ENCODE results near the gene HPS5.
"Not testable (repeated sequence)": the region's sequence is repeated elsewhere in the genome, so short reads cannot be mapped to it uniquely, and the experiment has no call there.

The HPS5 gene

GRCh38 chr11:18332891-18333290, 11.0 kb upstream of the HPS5 start:
- no peak overlapping the region for H3K4me3 ChIP-seq (ENCODE audit: control insufficient read depth, low read depth, low read length)
- no peak for TF ChIP-seq CTCF (conservative IDR thresholded peaks at IDR 0.05; ENCODE audit: control insufficient read depth, insufficient read depth, low read depth, low read length)
- no peak for DNase-seq (ENCODE audit: low read depth)

GRCh38 chr11:18332302-18332701, 10.4 kb upstream of the HPS5 start:
- no peak for DNase-seq (ENCODE audit: low read depth)
- TF ChIP-seq CTCF (conservative IDR thresholded peaks at IDR 0.05; ENCODE audit: control insufficient read depth, insufficient read depth, low read depth, low read length), result no peak
- H3K4me3 ChIP-seq (ENCODE audit: control insufficient read depth, low read depth, low read length), result no peak overlapping the region

GRCh38 chr11:18330921-18331320, 9.0 kb upstream of the HPS5 start:
- TF ChIP-seq CTCF (conservative IDR thresholded peaks at IDR 0.05; ENCODE audit: control insufficient read depth, insufficient read depth, low read depth, low read length), result no peak
- H3K4me3 ChIP-seq (ENCODE audit: control insufficient read depth, low read depth, low read length), result no peak overlapping the region
- DNase-seq (ENCODE audit: low read depth), result no peak

- no peak for DNase-seq (ENCODE audit: low read depth)
- H3K4me3 ChIP-seq (ENCODE audit: control insufficient read depth, low read depth, low read length), result no peak overlapping the region
- TF ChIP-seq CTCF (conservative IDR thresholded peaks at IDR 0.05; ENCODE audit: control insufficient read depth, insufficient read depth, low read depth, low read length), result no peak
Observed at GRCh38 chr11:18329196-18329870, 7.4 kb upstream of the HPS5 start.

- peak overlapping the region; percentile 78 for H3K4me3 ChIP-seq (ENCODE audit: control insufficient read depth, low read depth, low read length)
- no peak for TF ChIP-seq CTCF (conservative IDR thresholded peaks at IDR 0.05; ENCODE audit: control insufficient read depth, insufficient read depth, low read depth, low read length)
Observed at GRCh38 chr11:18324381-18324780, 2.4 kb upstream of the HPS5 start.

GRCh38 chr11:18323881-18324280, 1.9 kb upstream of the HPS5 start:
- H3K4me3 ChIP-seq (ENCODE audit: control insufficient read depth, low read depth, low read length), result peak overlapping the region; percentile 78

More at GRCh38 chr11:18324381-18324780, 2.4 kb upstream of the HPS5 start:
- no peak for DNase-seq (ENCODE audit: low read depth)

GRCh38 chr11:18322818-18323570, 1.1 kb upstream of the HPS5 start:
- no peak for TF ChIP-seq CTCF (conservative IDR thresholded peaks at IDR 0.05; ENCODE audit: control insufficient read depth, insufficient read depth, low read depth, low read length)
- H3K4me3 ChIP-seq (ENCODE audit: control insufficient read depth, low read depth, low read length), result peak overlapping the region; percentile 78
- no peak for DNase-seq (ENCODE audit: low read depth)

More at GRCh38 chr11:18323881-18324280, 1.9 kb upstream of the HPS5 start:
- DNase-seq (ENCODE audit: low read depth), result not testable (repeated sequence)

Data from fibroblast of mammary gland (primary cell).